Skeletal muscle satellite cell (primary cell): ENCODE measurements around the gene FTL.

Experiments
- H3K27me3 ChIP-seq: 2 replicates; pipeline ENCODE4 v1.7.0; 2013; ENCODE audit warnings: low read length; ENCODE audit not compliant: control insufficient read depth, insufficient read depth
- H3K36me3 ChIP-seq: 2 replicates; pipeline ENCODE4 v1.7.0; 2013; ENCODE audit warnings: mild to moderate bottlenecking, control low read depth, low read length; ENCODE audit not compliant: insufficient read depth
- H3K4me1 ChIP-seq: 2 replicates; pipeline ENCODE4 v1.7.0; 2013; ENCODE audit warnings: low read length; ENCODE audit not compliant: control insufficient read depth, insufficient read depth
- H3K4me2 ChIP-seq: 2 replicates; pipeline ENCODE4 v1.7.0; 2013; ENCODE audit warnings: mild to moderate bottlenecking, low read length
- H3K4me3 ChIP-seq: 2 replicates; pipeline ENCODE4 v1.7.0; 2013; ENCODE audit warnings: low read length
- H3K9ac ChIP-seq: 2 replicates; pipeline ENCODE4 v1.7.0; 2013; ENCODE audit warnings: mild to moderate bottlenecking, low read depth, low read length, moderate library complexity
- H3K9me3 ChIP-seq: replicated peaks from 2 replicates; pipeline ENCODE4 v1.7.0; 2013; ENCODE audit warnings: mild to moderate bottlenecking, control low read depth, low read length

The FTL gene

GRCh38 chr19:48961673-48962028 is 3.5 kb upstream of the FTL start:
- peaks cover 20% of the 10 kb centered on the region for H3K36me3 ChIP-seq
- H3K9ac ChIP-seq = no peak overlapping the region
- H3K9me3 ChIP-seq = no peaks in the 10 kb centered on the region
- no peak overlapping the region for H3K4me3 ChIP-seq
- peaks cover 34% of the 10 kb centered on the region for H3K4me1 ChIP-seq
- no peaks in the 10 kb centered on the region for H3K27me3 ChIP-seq
- no peak overlapping the region for H3K4me2 ChIP-seq

- H3K36me3 ChIP-seq = peaks cover 21% of the 10 kb centered on the region
- H3K9me3 ChIP-seq = no peaks in the 10 kb centered on the region
- no peak overlapping the region for H3K4me2 ChIP-seq
- peaks cover 39% of the 10 kb centered on the region for H3K4me1 ChIP-seq
- no peaks in the 10 kb centered on the region for H3K27me3 ChIP-seq
- peak overlapping the region; percentile 11 for H3K9ac ChIP-seq
- no peak overlapping the region for H3K4me3 ChIP-seq
Measured at GRCh38 chr19:48962029-48962848, 2.9 kb upstream of the FTL start.

- Histone ChIP-seq H3K4me2 (no peak overlapping the region), H3K4me1 (peaks cover 39% of the 10 kb centered on the region), H3K27me3 (no peaks in the 10 kb centered on the region), H3K36me3 (peaks cover 18% of the 10 kb centered on the region), H3K4me3 (no peak overlapping the region), H3K9ac (no peak overlapping the region), H3K9me3 (no peaks in the 10 kb centered on the region)
Measured at GRCh38 chr19:48962849-48963165, 2.3 kb upstream of the FTL start.

GRCh38 chr19:48963371-48964204 is 1.5 kb upstream of the FTL start:
- peaks cover 20% of the 10 kb centered on the region for H3K36me3 ChIP-seq
- peaks cover 39% of the 10 kb centered on the region for H3K4me1 ChIP-seq
- H3K27me3 ChIP-seq = no peaks in the 10 kb centered on the region
- peak overlapping the region; percentile 67 for H3K4me2 ChIP-seq
- peak overlapping the region; percentile 30 for H3K4me3 ChIP-seq
- peak overlapping the region; percentile 73 for H3K9ac ChIP-seq
- H3K9me3 ChIP-seq = no peaks in the 10 kb centered on the region

GRCh38 chr19:48964205-48965039 is 687 bp upstream of the FTL start:
- Histone ChIP-seq H3K4me1 (peaks cover 39% of the 10 kb centered on the region), H3K36me3 (peaks cover 28% of the 10 kb centered on the region), H3K4me2 (peak overlapping the region; percentile 67), H3K27me3 (no peaks in the 10 kb centered on the region), H3K9me3 (no peaks in the 10 kb centered on the region), H3K4me3 (peak overlapping the region; percentile 34), H3K9ac (peak overlapping the region; percentile 73)

- Histone ChIP-seq H3K4me1 (peaks cover 39% of the 10 kb centered on the region), H3K4me3 (peak overlapping the region; percentile 91)
Measured at GRCh38 chr19:48965806-48966540, 864 bp downstream of the FTL start.

GRCh38 chr19:48966541-48967345 is 1.6 kb downstream of the FTL start:
- Histone ChIP-seq H3K4me3 (peak overlapping the region; percentile 91), H3K4me2 (peak overlapping the region; percentile 97), H3K27me3 (no peaks in the 10 kb centered on the region), H3K9me3 (no peaks in the 10 kb centered on the region), H3K36me3 (peaks cover 40% of the 10 kb centered on the region), H3K9ac (peak overlapping the region; percentile 87), H3K4me1 (peaks cover 39% of the 10 kb centered on the region)

More at GRCh38 chr19:48965806-48966540, 864 bp downstream of the FTL start:
- no peaks in the 10 kb centered on the region for H3K9me3 ChIP-seq
- H3K36me3 ChIP-seq = peaks cover 40% of the 10 kb centered on the region
- no peaks in the 10 kb centered on the region for H3K27me3 ChIP-seq
- H3K9ac ChIP-seq = peak overlapping the region; percentile 87
- peak overlapping the region; percentile 97 for H3K4me2 ChIP-seq

- Histone ChIP-seq H3K4me3 (peak overlapping the region; percentile 91), H3K9me3 (no peaks in the 10 kb centered on the region), H3K36me3 (peaks cover 40% of the 10 kb centered on the region), H3K4me2 (peak overlapping the region; percentile 97), H3K9ac (no peak overlapping the region), H3K27me3 (no peaks in the 10 kb centered on the region), H3K4me1 (peaks cover 31% of the 10 kb centered on the region)
Measured at GRCh38 chr19:48967346-48968178, 2.5 kb downstream of the FTL start.

GRCh38 chr19:48968179-48968661 is 3.1 kb downstream of the FTL start:
- peaks cover 28% of the 10 kb centered on the region for H3K4me1 ChIP-seq
- no peak overlapping the region for H3K9ac ChIP-seq
- peaks cover 44% of the 10 kb centered on the region for H3K36me3 ChIP-seq
- H3K27me3 ChIP-seq = no peaks in the 10 kb centered on the region
- no peak overlapping the region for H3K4me2 ChIP-seq
- no peak overlapping the region for H3K4me3 ChIP-seq
- H3K9me3 ChIP-seq = no peaks in the 10 kb centered on the region
